ENCODE results near the gene CDKL2. TPM values are rescaled to one million over a fixed set of nuclear protein-coding genes. Genes with fewer than 3 reads are reported as not detected.

The CDKL2 gene
- total and polyA plus RNA-seq, 9 of the 15 experiments (the other 6 are each of a cell fraction or from before 2014, with no cell fraction given), result 0.01 to 0.16 TPM; not detected in 7

GRCh38 chr4:75672461-75673026 lies 42.2 kb upstream of the CDKL2 start (continued):
- TF ChIP-seq SLC30A9 (CRISPR knock-in tag; IDR thresholded peaks at IDR 0.05), result no peak
- TF ChIP-seq E2F4 (CRISPR knock-in tag; IDR thresholded peaks at IDR 0.05; ENCODE audit: low read depth), result no peak
- 0 out of 2 replicates have a peak, but pooled peaks have one; percentile 23 for TF ChIP-seq MYC (IDR thresholded peaks at IDR 0.05; ENCODE audit: low read depth, low read length)
- no peak for TF ChIP-seq MYC (CRISPR knock-in tag; IDR thresholded peaks at IDR 0.05; ENCODE audit: borderline replicate concordance, low read depth)
- TF ChIP-seq ZNF740 (CRISPR knock-in tag; IDR thresholded peaks at IDR 0.05), result peak; percentile 98
- TF ChIP-seq ZNF740 (tag; IDR thresholded peaks at IDR 0.05), result peak in 1 of 2 experiments; percentile 86; a peak in 2 of 4 replicates
- TF ChIP-seq ZNF184 (CRISPR knock-in tag; IDR thresholded peaks at IDR 0.05), result no peak
- TF ChIP-seq ZNF592 (IDR thresholded peaks at IDR 0.05), result no peak
- TF ChIP-seq SAP30 (IDR thresholded peaks at IDR 0.05; ENCODE audit: borderline replicate concordance, insufficient read depth, low read depth, low read length, poor library complexity, severe bottlenecking), result no peak
- TF ChIP-seq ZFP1 (CRISPR knock-in tag; IDR thresholded peaks at IDR 0.05), result no peak
- TF ChIP-seq HOMEZ (CRISPR knock-in tag; IDR thresholded peaks at IDR 0.05), result no peak
- TF ChIP-seq PREB (CRISPR knock-in tag; IDR thresholded peaks at IDR 0.05), result 0 out of 2 replicates have a peak, but pooled peaks have one; percentile 69
- peak; percentile 26 to 57 for TF ChIP-seq E2F6 (IDR thresholded peaks at IDR 0.05; ENCODE audit: borderline replicate concordance in 1 of 2, extremely low read depth in 1 of 2, insufficient read depth in 1 of 2, insufficient read length in 1 of 2, low read depth in 1 of 2, low read length in 1 of 2, poor library complexity in 1 of 2, severe bottlenecking in 1 of 2)

All from K562 (cell line).